ENCODE measurements around the gene SDF2L1. TPM values are rescaled to one million over a fixed set of nuclear protein-coding genes. Genes with fewer than 3 reads are reported as not detected.

Gene SDF2L1
- total RNA-seq, 4 donors from 2014 or later, result 1.8 to 22.4 (median 11.3) TPM

- H3K27ac ChIP-seq, result no peak overlapping the region
- no peaks in the 10 kb centered on the region for H3K27me3 ChIP-seq
- intact Hi-C loops (cut with DNase I; ENCODE audit: low total_unique reads), result no loop called here
- TF ChIP-seq POLR2A (IDR thresholded peaks at IDR 0.05), result no peak
- TF ChIP-seq, protein P1, sequence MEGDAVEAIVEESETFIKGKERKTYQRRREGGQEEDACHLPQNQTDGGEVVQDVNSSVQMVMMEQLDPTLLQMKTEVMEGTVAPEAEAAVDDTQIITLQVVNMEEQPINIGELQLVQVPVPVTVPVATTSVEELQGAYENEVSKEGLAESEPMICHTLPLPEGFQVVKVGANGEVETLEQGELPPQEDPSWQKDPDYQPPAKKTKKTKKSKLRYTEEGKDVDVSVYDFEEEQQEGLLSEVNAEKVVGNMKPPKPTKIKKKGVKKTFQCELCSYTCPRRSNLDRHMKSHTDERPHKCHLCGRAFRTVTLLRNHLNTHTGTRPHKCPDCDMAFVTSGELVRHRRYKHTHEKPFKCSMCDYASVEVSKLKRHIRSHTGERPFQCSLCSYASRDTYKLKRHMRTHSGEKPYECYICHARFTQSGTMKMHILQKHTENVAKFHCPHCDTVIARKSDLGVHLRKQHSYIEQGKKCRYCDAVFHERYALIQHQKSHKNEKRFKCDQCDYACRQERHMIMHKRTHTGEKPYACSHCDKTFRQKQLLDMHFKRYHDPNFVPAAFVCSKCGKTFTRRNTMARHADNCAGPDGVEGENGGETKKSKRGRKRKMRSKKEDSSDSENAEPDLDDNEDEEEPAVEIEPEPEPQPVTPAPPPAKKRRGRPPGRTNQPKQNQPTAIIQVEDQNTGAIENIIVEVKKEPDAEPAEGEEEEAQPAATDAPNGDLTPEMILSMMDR (IDR thresholded peaks at IDR 0.05), result no peak
- H3K9me3 ChIP-seq, result no peaks in the 10 kb centered on the region
- no peak for DNase-seq
- no peak overlapping the region for H3K4me3 ChIP-seq
- no peaks in the 10 kb centered on the region for H3K36me3 ChIP-seq
- peaks cover 0 to 5% of the 10 kb centered on the region in 2 donors for H3K4me1 ChIP-seq
Observed at GRCh38 chr22:21623648-21623970, 18.5 kb upstream of the SDF2L1 start.

DNA sequence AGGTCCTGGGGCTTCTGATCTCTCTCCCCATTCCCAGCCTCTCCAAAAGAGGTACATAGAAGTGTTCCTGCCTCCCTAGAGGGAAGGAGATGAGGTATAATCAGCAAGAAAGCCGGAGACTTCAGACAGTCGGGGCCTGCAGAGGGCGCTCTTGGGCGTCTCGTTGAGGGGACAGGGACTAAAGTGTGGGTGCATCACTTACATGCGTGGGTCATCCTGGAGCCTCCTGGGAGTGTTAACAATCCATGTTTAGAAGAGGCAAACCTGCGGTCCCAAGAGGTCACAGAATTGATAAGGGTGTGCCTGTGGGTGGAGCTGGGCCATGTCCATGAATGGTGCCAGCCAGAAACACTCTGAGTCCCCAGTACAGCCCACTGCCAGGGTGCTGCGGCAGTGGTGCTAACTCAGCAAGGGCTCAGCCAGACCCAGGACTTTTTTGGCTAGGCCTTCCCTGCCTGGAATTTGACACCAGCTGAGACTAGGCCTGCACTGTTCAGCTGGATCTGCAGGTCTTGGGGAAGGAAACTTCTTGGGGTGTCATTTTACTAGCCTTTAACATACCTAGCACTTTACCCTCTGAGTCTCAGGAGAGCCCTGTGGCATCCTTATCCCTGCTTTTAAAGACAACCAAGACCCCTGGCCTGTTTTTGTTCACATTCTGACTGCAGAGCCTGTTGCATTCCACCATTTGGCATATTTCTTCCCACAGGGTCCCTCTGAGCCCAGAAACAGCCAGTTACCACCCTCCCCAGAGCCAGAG is 17.8 kb upstream of the SDF2L1 start:
- H3K27ac ChIP-seq, result no peak overlapping the region
- DNase-seq, result no peak
- H3K9me3 ChIP-seq, result no peaks in the 10 kb centered on the region
- intact Hi-C loops (cut with DNase I; ENCODE audit: low total_unique reads), result no loop called here
- no peaks in the 10 kb centered on the region for H3K27me3 ChIP-seq
- TF ChIP-seq, protein P1 (IDR thresholded peaks at IDR 0.05), result no peak
- TF ChIP-seq POLR2A (IDR thresholded peaks at IDR 0.05), result no peak
- H3K36me3 ChIP-seq, result no peaks in the 10 kb centered on the region
- peaks cover 0 to 10% of the 10 kb centered on the region in 2 donors for H3K4me1 ChIP-seq
- no peak overlapping the region for H3K4me3 ChIP-seq

DNA sequence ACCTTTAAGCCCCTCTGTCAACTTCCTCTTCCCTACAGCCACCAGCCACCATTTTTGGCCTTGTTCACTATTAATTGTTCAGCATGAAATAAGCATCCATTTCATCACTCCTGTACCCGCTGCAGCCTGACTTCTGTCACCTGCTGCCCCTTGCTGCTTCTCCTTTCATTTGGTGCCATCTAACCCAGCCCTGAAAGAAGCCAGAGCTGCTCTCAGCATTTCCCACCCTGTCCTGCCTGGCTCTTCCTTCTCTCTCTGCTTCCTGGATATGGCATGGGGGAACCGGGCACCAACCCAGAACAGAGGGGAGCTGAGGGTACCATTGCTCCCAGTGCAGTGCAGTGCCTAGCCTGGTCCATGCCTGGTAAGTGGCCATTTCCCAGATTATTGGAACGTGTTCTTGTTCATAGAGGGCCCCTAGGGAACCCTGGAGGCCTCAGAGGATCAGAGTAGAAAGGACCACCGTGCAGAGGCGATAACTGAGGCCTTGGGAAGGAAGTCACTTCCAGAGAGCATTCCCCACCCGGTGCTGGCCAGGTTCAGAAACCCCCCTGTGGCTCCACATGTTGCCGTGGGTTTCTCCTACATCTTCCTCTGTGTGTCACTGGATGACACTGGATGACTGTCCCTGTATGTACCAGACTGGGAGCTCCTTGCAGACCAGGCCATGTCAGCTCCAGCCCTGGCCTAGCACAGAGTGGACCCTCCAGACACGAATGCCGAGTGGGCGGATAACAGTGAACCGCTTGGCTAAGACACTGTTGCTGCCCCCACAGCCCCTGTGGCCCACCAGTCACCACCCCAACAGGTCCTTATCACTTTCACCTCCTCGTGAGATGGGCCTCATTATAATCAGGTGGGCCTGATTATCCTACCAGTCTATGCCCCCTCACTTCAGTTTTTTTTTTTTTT is 17.0 kb upstream of the SDF2L1 start:
- Histone ChIP-seq H3K27me3 (no peaks in the 10 kb centered on the region), H3K36me3 (no peaks in the 10 kb centered on the region), H3K4me3 (no peak overlapping the region), H3K27ac (no peak overlapping the region), H3K9me3 (no peaks in the 10 kb centered on the region), H3K4me1 (peaks cover 0 to 10% of the 10 kb centered on the region in 2 donors)
- DNase-seq, result no peak
- no peak for TF ChIP-seq POLR2A (IDR thresholded peaks at IDR 0.05)
- TF ChIP-seq, protein P1 (IDR thresholded peaks at IDR 0.05), result no peak
- intact Hi-C loops (cut with DNase I; ENCODE audit: low total_unique reads), result no loop called here

DNA sequence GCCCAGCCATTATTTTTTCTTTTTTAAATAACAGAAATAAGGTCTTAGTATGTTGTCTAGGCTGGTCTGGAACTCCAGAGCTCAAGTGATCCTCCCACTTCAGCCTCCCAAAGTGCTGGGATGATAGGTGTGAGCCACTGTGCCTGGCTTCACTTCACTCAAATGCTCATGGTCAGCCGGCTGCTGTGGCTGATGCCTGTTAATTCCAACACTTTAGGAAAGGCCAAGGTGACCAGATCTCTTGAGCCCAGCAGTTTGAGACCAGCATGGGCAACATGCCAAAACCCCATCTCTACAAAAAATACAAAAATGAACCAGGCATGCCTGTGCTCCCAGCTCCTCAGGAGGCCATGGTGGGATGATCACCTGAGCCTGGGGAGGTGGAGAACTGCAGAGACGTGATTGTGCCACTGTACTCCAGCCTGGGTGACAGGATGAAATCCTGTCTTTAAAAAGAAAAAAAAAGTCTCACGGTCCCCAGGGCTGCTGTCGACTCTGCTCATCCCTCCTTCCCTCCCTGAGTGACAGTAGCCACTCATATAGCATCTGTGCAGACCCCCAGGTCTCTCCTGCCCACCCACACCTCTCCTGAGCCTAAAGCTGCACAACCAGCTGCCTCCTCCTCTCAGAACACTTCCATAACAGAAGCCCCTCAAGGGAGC is 15.9 kb upstream of the SDF2L1 start:
- intact Hi-C loops (cut with DNase I; ENCODE audit: low total_unique reads), result no loop called here

More for the DNA sequence above, 15.9 kb upstream of the SDF2L1 start:
- TF ChIP-seq POLR2A (IDR thresholded peaks at IDR 0.05), result no peak
- TF ChIP-seq, protein P1 (IDR thresholded peaks at IDR 0.05), result no peak
- H3K9me3 ChIP-seq, result no peaks in the 10 kb centered on the region
- no peaks in the 10 kb centered on the region for H3K36me3 ChIP-seq
- DNase-seq, result no peak
- peaks cover 0 to 10% of the 10 kb centered on the region in 2 donors for H3K4me1 ChIP-seq
- H3K4me3 ChIP-seq, result no peak overlapping the region
- no peaks in the 10 kb centered on the region for H3K27me3 ChIP-seq
- no peak overlapping the region for H3K27ac ChIP-seq

All from uterus (tissue), 4 donors.